GM08714 (cell line): Measurements from ENCODE around the gene CD244.
"Not testable (repeated sequence)": the region's sequence is repeated elsewhere in the genome, so short reads cannot be mapped to it uniquely, and the experiment has no call there.

Experiments used
- H3K4me3 ChIP-seq: fragments of 200-500 bp; sonication (Bioruptor generic); 2 replicates; pipeline ENCODE4 v1.5.1; 2014; ENCODE audit warnings: mild to moderate bottlenecking, low read length, inconsistent platforms
- ZNF274 ChIP-seq: IDR thresholded peaks from 2 replicates; pipeline ENCODE4 v1.6.1; 2012; ENCODE audit warnings: mild to moderate bottlenecking, low read depth, low read length

The CD244 gene

GRCh38 chr1:160800645-160801408 lies 61.9 kb downstream of the CD244 start:
- no peak for TF ChIP-seq ZNF274
- no peak overlapping the region for H3K4me3 ChIP-seq

DNA sequence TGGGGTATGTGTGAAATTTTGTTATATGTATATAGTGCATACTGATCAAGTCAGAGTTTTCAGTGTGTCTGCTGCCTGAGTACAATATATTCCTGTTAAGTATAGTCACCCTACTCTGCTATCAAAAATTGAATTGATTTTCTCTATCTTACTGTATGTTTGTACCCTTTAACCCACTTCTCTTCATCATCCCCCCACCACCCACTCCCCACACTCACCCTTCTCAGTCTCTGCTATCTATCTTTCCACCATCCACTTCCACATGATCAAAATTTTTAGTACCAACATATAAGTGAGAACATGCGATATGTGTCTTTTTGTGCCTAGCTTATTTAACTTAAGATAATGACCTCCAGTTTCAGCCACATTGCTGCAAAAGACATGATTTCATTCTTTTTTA lies 62.5 kb downstream of the CD244 start:
- no peak overlapping the region for H3K4me3 ChIP-seq
- no peak for TF ChIP-seq ZNF274

GRCh38 chr1:160799641-160800040 lies 63.0 kb downstream of the CD244 start:
- no peak overlapping the region for H3K4me3 ChIP-seq
- TF ChIP-seq ZNF274: no peak

DNA sequence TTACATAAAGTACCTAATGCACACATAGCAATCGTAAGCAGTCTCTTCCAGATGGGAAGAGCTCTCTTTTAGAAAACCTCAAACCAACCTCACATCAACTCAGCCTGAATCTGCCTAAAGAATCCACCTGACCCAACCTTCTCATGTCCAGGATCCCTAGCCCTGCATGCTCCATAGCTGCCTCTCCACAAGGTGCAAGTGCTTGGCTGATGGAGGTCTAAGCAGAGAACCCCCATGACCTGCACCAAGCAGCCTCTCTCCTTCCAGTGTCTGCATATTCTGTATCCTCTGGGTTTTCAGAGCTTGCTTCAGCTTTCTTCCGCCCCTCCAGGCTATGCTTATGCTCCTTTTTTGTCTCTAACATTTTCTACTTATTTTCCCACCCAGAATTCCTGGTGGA lies 64.2 kb downstream of the CD244 start:
- TF ChIP-seq ZNF274: no peak
- H3K4me3 ChIP-seq: no peak overlapping the region

GRCh38 chr1:160797861-160798273 lies 64.8 kb downstream of the CD244 start:
- no peak for TF ChIP-seq ZNF274
- H3K4me3 ChIP-seq: no peak overlapping the region

- TF ChIP-seq ZNF274: no peak
- peak overlapping the region; percentile 32; the same call in 1 of the 2 replicates for H3K4me3 ChIP-seq
Observed at GRCh38 chr1:160797271-160797709, 65.4 kb downstream of the CD244 start.

GRCh38 chr1:160795951-160796383 lies 66.7 kb downstream of the CD244 start, which contains the start of gene LY9:
LY9 (plus strand) TSS chr1:160796174; CDS start chr1:160796188, 14 bp downstream.
- TF ChIP-seq ZNF274: no peak

DNA sequence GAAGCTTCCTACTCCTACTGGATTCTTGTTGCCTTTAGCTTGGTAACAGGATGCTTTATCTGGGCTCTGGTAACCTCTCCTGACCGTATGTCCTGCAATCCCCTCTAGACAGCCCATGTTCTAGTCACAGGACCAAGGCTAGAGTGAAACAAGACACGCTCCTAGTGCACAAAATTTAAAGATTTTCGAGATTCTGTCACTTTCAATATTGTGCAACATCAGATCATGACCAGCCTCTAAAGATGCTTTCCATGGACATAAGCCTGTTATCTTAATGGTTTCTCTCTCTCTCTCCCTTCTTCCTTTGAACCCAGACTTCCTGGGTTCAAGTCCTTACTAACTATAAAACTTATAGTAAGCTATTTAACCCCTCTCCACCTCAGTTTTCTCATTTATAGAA lies 68.3 kb downstream of the CD244 start:
- H3K4me3 ChIP-seq: no peak overlapping the region

More at GRCh38 chr1:160795951-160796383, 66.7 kb downstream of the CD244 start, which contains the start of gene LY9:
- peak within 1 kb of the TSS; percentile 32; the same call in 1 of the 2 replicates for H3K4me3 ChIP-seq

DNA sequence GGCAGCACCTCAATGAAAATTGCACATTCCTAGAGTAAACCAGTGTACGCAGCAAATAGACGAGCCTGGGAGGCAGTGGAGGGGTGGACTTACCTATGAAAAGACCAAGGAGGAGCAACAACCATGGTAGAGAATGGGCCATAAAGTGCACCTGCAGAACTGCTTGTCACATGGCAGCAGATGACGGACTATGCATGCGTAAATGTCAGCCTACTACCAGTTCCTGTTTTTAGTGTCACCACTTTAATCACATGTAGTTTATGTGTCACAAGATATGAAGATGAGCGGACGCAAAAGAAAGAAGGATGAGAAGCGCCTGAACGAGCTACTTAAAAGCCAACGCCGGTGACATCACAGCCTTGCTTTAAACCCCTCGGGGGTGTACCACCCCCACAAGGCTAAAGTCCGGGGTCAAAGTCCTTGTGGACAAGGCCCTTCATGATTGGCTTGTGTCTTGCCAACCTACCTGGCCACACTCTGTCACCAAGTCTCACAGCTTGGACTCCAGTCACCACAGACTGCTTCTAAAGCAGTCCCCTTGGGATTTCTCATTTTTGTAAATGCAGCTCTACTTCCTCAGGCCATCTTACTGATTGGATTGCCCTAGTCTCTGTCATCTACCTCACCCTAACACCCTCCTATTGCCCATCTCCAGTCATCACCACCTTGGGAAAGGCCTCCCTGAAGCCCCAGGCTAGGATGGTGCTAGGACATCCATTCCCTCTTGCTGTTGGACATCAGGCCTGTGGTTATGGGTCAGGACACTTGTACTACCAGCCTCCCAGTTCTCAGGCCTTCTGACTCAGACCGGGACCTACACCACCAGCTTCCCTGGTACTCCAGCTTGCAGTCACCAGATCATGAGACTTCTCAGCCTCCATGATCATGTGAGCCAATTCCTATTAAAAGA lies 72.7 kb downstream of the CD244 start:
- no peak overlapping the region for H3K4me3 ChIP-seq
- TF ChIP-seq ZNF274: no peak

More for the DNA sequence above, 68.3 kb downstream of the CD244 start:
- TF ChIP-seq ZNF274: no peak

DNA sequence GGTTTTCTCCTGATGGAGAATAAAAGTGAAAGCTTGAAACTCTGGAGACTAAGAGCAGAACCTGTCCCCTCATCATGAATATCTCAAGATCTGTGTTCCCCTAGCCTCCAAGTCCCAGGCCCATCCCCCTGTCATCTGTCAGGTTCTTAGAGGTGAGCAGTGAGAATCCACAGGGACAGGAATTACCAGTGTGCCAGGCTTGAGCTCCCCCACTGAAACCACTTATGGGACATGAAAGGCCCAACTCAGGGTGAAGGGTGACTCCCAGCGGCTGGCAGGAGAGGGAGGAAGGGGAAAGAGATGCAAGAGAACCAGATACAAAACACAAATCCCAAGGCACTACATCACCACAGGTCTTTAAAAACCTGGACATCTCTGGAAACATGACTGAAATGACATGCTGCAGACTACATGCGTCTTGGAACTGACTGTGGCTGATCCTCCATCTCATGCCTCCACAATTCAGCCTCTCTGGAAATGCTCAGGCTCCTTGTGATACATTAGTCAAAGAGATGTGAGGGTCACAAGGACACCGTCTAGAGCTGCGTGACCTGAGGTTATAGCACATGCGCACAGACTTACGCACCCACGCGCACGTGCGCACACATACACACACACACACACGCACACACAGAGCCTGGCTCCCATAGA lies 73.5 kb downstream of the CD244 start:
- no peak for TF ChIP-seq ZNF274
- H3K4me3 ChIP-seq: no peak overlapping the region

DNA sequence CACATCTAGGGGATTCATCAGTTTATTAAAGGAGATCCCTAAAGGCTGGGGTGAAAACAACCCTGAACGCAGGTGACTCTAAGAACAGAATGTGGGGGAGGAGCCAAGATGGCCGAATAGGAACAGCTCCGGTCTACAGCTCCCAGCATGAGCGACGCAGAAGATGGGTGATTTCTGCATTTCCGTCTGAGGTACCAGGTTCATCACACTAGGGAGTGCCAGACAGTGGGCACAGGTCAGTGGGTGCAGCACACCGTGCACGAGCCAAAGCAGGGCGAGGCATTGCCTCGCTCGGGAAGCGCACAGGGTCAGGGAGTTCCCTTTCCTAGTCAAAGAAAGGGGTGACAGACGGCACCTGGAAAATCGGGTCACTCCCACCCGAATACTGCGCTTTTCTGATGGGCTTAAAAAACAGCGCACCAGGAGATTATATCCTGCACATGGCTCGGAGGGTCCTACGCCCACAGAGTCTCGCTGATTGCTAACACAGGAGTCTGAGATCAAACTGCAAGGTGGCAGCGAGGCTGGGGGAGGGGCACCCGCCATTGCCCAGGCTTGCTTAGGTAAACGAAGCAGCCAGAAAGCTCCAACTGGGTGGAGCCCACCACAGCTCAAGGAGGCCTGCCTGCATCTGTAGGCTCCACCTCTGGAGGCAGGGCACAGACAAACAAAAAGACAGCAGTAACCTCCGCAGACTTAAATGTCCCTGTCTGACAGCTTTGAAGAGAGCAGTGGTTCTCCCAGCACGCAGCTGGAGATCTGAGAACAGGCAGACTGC lies 79.5 kb downstream of the CD244 start:
- H3K4me3 ChIP-seq: not testable (repeated sequence)

GRCh38 chr1:160781914-160782689 lies 80.6 kb downstream of the CD244 start:
- no peak overlapping the region for H3K4me3 ChIP-seq
- TF ChIP-seq ZNF274: no peak
